Neural progenitor cell (in vitro differentiated cells): Measurements from ENCODE around the gene NOLC1. TPM values are rescaled to one million over a fixed set of nuclear protein-coding genes. Genes with fewer than 3 reads are reported as not detected.

Source experiments
- DNase-seq: peaks from one replicate; pipeline ENCODE4 v3.0.0-alpha.2; 2016; ENCODE audit warnings: low spot score
- H2AFZ ChIP-seq: fragments of 200-600 bp; sonication (generic); replicated peaks from 2 replicates; pipeline ENCODE4 v1.6.1; 2016; ENCODE audit warnings: antibody characterized with exemption
- H3F3A ChIP-seq: fragments of 200-600 bp; sonication (generic); 2 replicates; pipeline ENCODE4 v1.6.1; 2016; ENCODE audit warnings: antibody characterized with exemption, low read depth
- H3K27ac ChIP-seq: fragments of 200-600 bp; sonication (generic); 2 replicates; pipeline ENCODE4 v1.5.1; 2016; ENCODE audit warnings: mild to moderate bottlenecking
- H3K27me3 ChIP-seq: fragments of 200-600 bp; sonication (generic); 2 replicates; pipeline ENCODE4 v1.6.1; 2016; ENCODE audit warnings: mild to moderate bottlenecking, moderate library complexity
- H3K36me3 ChIP-seq: fragments of 200-600 bp; sonication (generic); 2 replicates; pipeline ENCODE4 v1.5.1; 2016
- H3K4me1 ChIP-seq: fragments of 200-600 bp; sonication (generic); 2 replicates; pipeline ENCODE4 v1.6.1; 2016; ENCODE audit warnings: mixed run types
- H3K4me2 ChIP-seq: fragments of 200-600 bp; sonication (generic); 2 replicates; pipeline ENCODE4 v1.6.1; 2016
- H3K4me3 ChIP-seq: fragments of 200-600 bp; sonication (generic); 2 replicates; pipeline ENCODE4 v1.5.1; 2016
- H3K79me2 ChIP-seq: fragments of 200-600 bp; sonication (generic); 2 replicates; pipeline ENCODE4 v1.6.1; 2016; ENCODE audit warnings: low read depth
- H3K9ac ChIP-seq: fragments of 200-600 bp; sonication (generic); 2 replicates; pipeline ENCODE4 v1.6.1; 2016
- H3K9me3 ChIP-seq: fragments of 200-600 bp; sonication (generic); 2 replicates; pipeline ENCODE4 v1.5.1; 2016; ENCODE audit warnings: low read depth
- H4K20me1 ChIP-seq: fragments of 200-600 bp; sonication (generic); 2 replicates; pipeline ENCODE4 v1.6.1; 2016; ENCODE audit warnings: low read depth
- H3K27ac Mint-ChIP-seq: 3 replicates; pipeline ENCODE4 v1.8.0; 2021; ENCODE audit warnings: mixed read lengths
- H3K27me3 Mint-ChIP-seq: 2 replicates; pipeline ENCODE4 v1.8.0; 2022; ENCODE audit warnings: low read depth, mild to moderate bottlenecking, inconsistent platforms, moderate library complexity, mixed read lengths; ENCODE audit not compliant: insufficient read depth
- H3K36me3 Mint-ChIP-seq: 3 replicates; pipeline ENCODE4 v1.8.0; 2021; ENCODE audit warnings: mixed read lengths
- H3K4me1 Mint-ChIP-seq: 3 replicates; pipeline ENCODE4 v1.8.0; 2021; ENCODE audit warnings: mixed read lengths
- H3K4me3 Mint-ChIP-seq: 3 replicates; pipeline ENCODE4 v1.8.0; 2021; ENCODE audit warnings: mild to moderate bottlenecking, moderate library complexity, mixed read lengths
- H3K9me3 Mint-ChIP-seq: 3 replicates; pipeline ENCODE4 v1.8.0; 2020; ENCODE audit warnings: mixed read lengths
- EZH2 ChIP-seq: fragments of 200-600 bp; sonication (generic); IDR thresholded peaks from 2 replicates; pipeline ENCODE4 v1.6.1; 2017; ENCODE audit warnings: antibody characterized with exemption, mild to moderate bottlenecking, moderate library complexity
- EZH2phosphoT487 ChIP-seq: fragments of 200-600 bp; sonication (generic); IDR thresholded peaks from 2 replicates; pipeline ENCODE4 v1.6.1; 2017; ENCODE audit warnings: antibody characterized with exemption
- total RNA-seq: library from RNA; depleted of rRNA; stranded (reverse); fragments of >200 nt; gene quantifications from 2 replicates; pipeline ENCODE4 v1.2.3, GENCODE V29; 2015; ENCODE audit warnings: low replicate concordance
- TF ChIP-seq, protein P1 (sequence below): fragments of 200-600 bp; sonication (generic); IDR thresholded peaks from 2 replicates; pipeline ENCODE4 v1.5.1; 2017; ENCODE audit warnings: antibody characterized with exemption, mild to moderate bottlenecking

Gene NOLC1
- total RNA-seq, 1 donor from 2014 or later, result 80.6 TPM

DNA sequence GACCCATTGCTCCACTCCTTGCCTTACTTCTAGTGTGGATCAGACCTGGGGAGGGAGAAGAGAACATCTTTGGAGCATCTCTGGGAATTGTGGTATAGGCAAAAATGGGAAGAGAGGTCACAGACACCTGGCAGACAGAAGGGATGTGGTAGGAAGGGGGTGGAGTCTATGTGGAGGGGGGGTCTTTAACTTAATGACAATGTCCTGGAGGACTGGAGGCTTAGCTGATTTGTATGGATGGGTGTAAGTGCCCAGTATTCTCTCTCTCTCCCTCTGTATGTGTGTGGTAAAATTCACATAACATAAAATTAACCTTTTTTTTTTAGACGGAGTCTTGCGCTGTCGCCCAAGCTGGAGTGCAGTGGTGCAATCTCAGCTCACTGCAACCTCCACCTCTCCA, 29.0 kb upstream of the NOLC1 start:
- H3K36me3 ChIP-seq, result no peaks in the 10 kb centered on the region
- H3K9ac ChIP-seq, result no peak overlapping the region
- H4K20me1 ChIP-seq, result peaks cover 8% of the 10 kb centered on the region
- no peaks in the 10 kb centered on the region for H3K9me3 Mint-ChIP-seq
- H3K4me1 ChIP-seq, result peaks cover 25% of the 10 kb centered on the region
- H3K27ac Mint-ChIP-seq, result no peak overlapping the region
- H3K27ac ChIP-seq, result no peak overlapping the region
- TF ChIP-seq EZH2 (no peak), EZH2phosphoT487 (no peak)
- TF ChIP-seq, protein P1, sequence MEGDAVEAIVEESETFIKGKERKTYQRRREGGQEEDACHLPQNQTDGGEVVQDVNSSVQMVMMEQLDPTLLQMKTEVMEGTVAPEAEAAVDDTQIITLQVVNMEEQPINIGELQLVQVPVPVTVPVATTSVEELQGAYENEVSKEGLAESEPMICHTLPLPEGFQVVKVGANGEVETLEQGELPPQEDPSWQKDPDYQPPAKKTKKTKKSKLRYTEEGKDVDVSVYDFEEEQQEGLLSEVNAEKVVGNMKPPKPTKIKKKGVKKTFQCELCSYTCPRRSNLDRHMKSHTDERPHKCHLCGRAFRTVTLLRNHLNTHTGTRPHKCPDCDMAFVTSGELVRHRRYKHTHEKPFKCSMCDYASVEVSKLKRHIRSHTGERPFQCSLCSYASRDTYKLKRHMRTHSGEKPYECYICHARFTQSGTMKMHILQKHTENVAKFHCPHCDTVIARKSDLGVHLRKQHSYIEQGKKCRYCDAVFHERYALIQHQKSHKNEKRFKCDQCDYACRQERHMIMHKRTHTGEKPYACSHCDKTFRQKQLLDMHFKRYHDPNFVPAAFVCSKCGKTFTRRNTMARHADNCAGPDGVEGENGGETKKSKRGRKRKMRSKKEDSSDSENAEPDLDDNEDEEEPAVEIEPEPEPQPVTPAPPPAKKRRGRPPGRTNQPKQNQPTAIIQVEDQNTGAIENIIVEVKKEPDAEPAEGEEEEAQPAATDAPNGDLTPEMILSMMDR, result no peak
- H3K4me2 ChIP-seq, result no peak overlapping the region
- H3K4me3 ChIP-seq, result no peak overlapping the region
- H3F3A ChIP-seq, result peaks cover 50% of the 10 kb centered on the region
- H3K9me3 ChIP-seq, result no peaks in the 10 kb centered on the region
- H3K27me3 ChIP-seq, result no peaks in the 10 kb centered on the region
- no peak overlapping the region for H3K4me3 Mint-ChIP-seq
- H3K27me3 Mint-ChIP-seq, result peaks cover 8% of the 10 kb centered on the region
- peaks cover 16% of the 10 kb centered on the region for H3K79me2 ChIP-seq
- no peak overlapping the region for H2AFZ ChIP-seq
- DNase-seq, result no peak
- no peaks in the 10 kb centered on the region for H3K36me3 Mint-ChIP-seq
- H3K4me1 Mint-ChIP-seq, result peaks cover 30% of the 10 kb centered on the region

DNA sequence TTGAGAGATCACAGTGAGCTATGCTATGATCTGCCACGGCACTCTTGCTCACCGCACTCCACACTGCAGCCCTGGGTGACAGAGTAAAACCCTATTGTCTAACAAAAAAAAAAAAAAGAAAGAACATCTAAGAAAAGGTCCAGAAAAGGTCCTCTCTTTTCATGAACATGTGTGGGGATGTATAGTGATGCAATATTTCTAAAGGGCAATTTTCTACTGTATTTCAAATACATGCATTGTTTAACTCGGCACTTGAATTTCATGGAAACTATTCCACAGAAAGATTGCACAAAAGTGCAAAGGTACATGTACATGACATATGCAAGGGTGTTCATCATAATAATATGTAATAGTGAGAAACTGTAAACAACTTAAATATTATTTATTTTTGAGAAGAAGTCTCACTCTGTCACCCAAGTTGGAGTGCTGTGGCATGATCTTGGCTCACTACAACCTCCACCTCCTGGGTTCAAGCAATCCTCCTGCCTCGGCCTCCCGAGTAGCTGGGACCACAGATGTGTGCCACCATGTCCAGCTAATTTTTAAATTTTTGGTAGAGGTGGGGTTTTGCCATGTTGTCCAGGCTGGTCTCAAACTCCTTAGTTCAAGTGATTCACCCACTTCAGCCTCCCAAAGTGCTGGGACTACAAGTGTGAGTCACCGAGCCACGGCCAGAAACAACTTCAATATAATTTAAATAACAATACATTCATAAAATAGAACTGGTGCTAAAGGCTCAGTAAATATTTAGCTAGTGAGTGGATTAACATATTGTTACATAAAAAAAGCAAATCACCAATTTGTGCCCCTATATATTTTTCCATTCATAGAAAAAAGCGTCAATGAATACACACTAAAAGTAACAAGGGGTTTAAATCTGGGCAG, 20.7 kb upstream of the NOLC1 start:
- peaks cover 4% of the 10 kb centered on the region for H3F3A ChIP-seq
- no peak for TF ChIP-seq EZH2phosphoT487
- TF ChIP-seq, protein P1, result no peak
- no peak for TF ChIP-seq EZH2
- H3K4me1 ChIP-seq, result peaks cover 12% of the 10 kb centered on the region
- no peak overlapping the region for H3K9ac ChIP-seq
- no peaks in the 10 kb centered on the region for H3K36me3 ChIP-seq
- H3K4me2 ChIP-seq, result no peak overlapping the region
- Mint-ChIP-seq H3K9me3 (no peaks in the 10 kb centered on the region), H3K4me1 (peaks cover 20% of the 10 kb centered on the region), H3K27ac (no peak overlapping the region), H3K4me3 (peak overlapping the region; percentile 99), H3K36me3 (peaks cover 3% of the 10 kb centered on the region), H3K27me3 (peaks cover 8% of the 10 kb centered on the region)
- H3K27me3 ChIP-seq, result no peaks in the 10 kb centered on the region
- H3K9me3 ChIP-seq, result no peaks in the 10 kb centered on the region
- no peak overlapping the region for H3K27ac ChIP-seq
- no peak overlapping the region for H2AFZ ChIP-seq
- H3K79me2 ChIP-seq, result peaks cover 37% of the 10 kb centered on the region
- no peak overlapping the region for H3K4me3 ChIP-seq
- H4K20me1 ChIP-seq, result peaks cover 31% of the 10 kb centered on the region
- DNase-seq, result no peak

DNA sequence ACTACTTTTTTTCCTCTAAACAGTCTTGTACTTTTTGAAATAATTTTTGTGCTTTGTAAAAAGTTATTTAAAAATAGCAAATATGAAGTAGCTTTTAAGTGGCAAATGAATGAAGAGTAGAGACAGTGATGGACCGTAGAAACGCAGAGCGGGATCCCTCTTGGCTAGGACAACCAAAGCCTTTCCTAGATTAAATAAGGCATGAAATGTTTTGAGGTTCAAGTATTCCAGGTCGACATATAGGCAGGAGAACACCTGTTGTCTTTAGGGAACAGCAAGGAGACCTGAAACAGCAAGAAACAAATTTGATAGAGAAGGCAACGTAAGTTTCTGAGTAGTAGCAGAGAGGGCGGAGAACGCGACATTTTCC, 20.0 kb upstream of the NOLC1 start:
- no peaks in the 10 kb centered on the region for H3K36me3 ChIP-seq
- H4K20me1 ChIP-seq, result peaks cover 37% of the 10 kb centered on the region
- H2AFZ ChIP-seq, result peak overlapping the region; percentile 70
- H3K27ac ChIP-seq, result no peak overlapping the region
- peaks cover 8% of the 10 kb centered on the region for H3K27me3 Mint-ChIP-seq
- peaks cover 3% of the 10 kb centered on the region for H3K36me3 Mint-ChIP-seq
- no peak for DNase-seq
- H3K79me2 ChIP-seq, result peaks cover 43% of the 10 kb centered on the region
- no peaks in the 10 kb centered on the region for H3K27me3 ChIP-seq
- H3K4me2 ChIP-seq, result peak overlapping the region; percentile 69
- H3K9me3 Mint-ChIP-seq, result no peaks in the 10 kb centered on the region
- TF ChIP-seq EZH2phosphoT487, result no peak
- TF ChIP-seq EZH2, result no peak
- TF ChIP-seq, protein P1, result no peak
- H3K27ac Mint-ChIP-seq, result no peak overlapping the region
- H3K4me3 Mint-ChIP-seq, result peak overlapping the region; percentile 99
- H3K4me1 ChIP-seq, result peaks cover 16% of the 10 kb centered on the region
- H3K9ac ChIP-seq, result no peak overlapping the region
- H3F3A ChIP-seq, result peaks cover 4% of the 10 kb centered on the region
- peak overlapping the region; percentile 91 for H3K4me3 ChIP-seq
- no peaks in the 10 kb centered on the region for H3K9me3 ChIP-seq
- peaks cover 23% of the 10 kb centered on the region for H3K4me1 Mint-ChIP-seq
